Upper lobe of right lung (tissue), 1 donor: ENCODE measurements around the gene DNAH14. TPM values are rescaled to one million over a fixed set of nuclear protein-coding genes. Genes with fewer than 3 reads are reported as not detected.

ENCODE experiments used
- ATAC-seq: fragments of 200-7000 bp; cut with Tn5 transposase; one replicate; pipeline ENCODE4 v1.9.1; 2020; ENCODE audit warnings: mild to moderate bottlenecking, moderate library complexity
- DNase-seq: peaks from one replicate; pipeline ENCODE4 v3.0.0-alpha.2; 2020
- H3K27ac ChIP-seq: fragments of 200-600 bp; one replicate; pipeline ENCODE4 v1.8.0; 2022
- H3K27me3 ChIP-seq: fragments of 200-600 bp; one replicate; pipeline ENCODE4 v1.8.0; 2022; ENCODE audit warnings: mild to moderate bottlenecking
- H3K36me3 ChIP-seq: fragments of 200-600 bp; one replicate; pipeline ENCODE4 v1.8.0; 2022
- H3K4me1 ChIP-seq: fragments of 200-600 bp; one replicate; pipeline ENCODE4 v1.8.0; 2022
- H3K4me3 ChIP-seq: fragments of 200-600 bp; one replicate; pipeline ENCODE4 v1.8.0; 2022; ENCODE audit warnings: mild to moderate bottlenecking
- H3K9me3 ChIP-seq: fragments of 200-600 bp; one replicate; pipeline ENCODE4 v1.8.0; 2022
- intact Hi-C: fragments of 100-400 bp; cut with DNase I; formaldehyde crosslinking; loops from one replicate; pipeline ENCODE4 v1.11.0; 2022
- total RNA-seq: library from RNA; stranded (reverse); fragmentation: NEBNext Ultra II Directional; extraction: Animal tissue kit (Norgen Biotek cat#: 25700); gene quantifications from one replicate; pipeline ENCODE4 v1.2.1, GENCODE V29; 2021
- TF ChIP-seq, protein P1 (sequence below): fragments of 200-600 bp; IDR thresholded peaks from one replicate; pipeline ENCODE4 v1.8.0; 2022; ENCODE audit warnings: antibody characterized with exemption
- donor health status: DM: no; HTN: yes; CAD: no; lungs with severe emphysema.

DNAH14 gene
- total RNA-seq, 1 donor from 2014 or later: 14.9 TPM

DNA sequence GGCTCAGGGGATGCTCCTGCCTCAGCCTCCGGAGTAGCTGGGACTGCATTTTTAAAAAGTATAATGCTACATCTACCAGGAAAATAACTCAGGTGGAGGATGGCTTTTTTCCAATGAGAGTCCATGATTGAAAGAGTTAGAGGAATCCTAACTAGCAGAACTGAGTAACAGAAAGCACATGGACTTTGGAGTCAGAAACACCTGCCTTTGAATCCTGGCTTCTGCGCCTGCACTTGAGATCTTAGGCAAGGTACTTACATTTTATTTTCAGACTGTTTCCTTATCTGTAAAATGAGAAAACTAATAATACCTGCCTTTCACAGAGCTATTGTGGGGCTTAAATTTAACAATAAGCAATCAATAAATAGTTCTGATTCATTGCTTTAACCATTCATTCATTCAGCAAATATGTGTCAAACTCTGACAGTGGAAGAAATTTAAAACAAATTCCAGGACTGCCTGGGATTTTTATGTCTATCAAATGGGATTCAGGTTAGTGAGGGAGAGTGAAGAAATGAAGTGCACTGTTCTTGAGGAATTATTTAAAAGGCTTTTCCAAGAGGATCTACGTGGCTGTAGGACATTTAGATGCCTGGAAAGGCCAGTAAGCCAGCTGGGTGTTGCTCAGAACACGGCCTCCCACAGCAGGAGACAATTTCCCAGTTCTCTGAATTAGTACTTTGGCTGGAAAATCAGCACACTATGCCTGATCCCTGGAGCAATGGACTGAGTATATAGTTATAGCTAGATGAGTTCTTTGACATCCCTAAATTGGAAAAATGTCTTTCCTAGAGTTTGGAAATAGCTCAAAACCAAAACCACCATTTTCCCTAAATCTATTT, 511.1 kb downstream of the DNAH14 start:
- no peaks in the 10 kb centered on the region for H3K36me3 ChIP-seq
- peaks cover 18% of the 10 kb centered on the region for H3K4me1 ChIP-seq
- H3K27me3 ChIP-seq: no peaks in the 10 kb centered on the region
- TF ChIP-seq, protein P1, sequence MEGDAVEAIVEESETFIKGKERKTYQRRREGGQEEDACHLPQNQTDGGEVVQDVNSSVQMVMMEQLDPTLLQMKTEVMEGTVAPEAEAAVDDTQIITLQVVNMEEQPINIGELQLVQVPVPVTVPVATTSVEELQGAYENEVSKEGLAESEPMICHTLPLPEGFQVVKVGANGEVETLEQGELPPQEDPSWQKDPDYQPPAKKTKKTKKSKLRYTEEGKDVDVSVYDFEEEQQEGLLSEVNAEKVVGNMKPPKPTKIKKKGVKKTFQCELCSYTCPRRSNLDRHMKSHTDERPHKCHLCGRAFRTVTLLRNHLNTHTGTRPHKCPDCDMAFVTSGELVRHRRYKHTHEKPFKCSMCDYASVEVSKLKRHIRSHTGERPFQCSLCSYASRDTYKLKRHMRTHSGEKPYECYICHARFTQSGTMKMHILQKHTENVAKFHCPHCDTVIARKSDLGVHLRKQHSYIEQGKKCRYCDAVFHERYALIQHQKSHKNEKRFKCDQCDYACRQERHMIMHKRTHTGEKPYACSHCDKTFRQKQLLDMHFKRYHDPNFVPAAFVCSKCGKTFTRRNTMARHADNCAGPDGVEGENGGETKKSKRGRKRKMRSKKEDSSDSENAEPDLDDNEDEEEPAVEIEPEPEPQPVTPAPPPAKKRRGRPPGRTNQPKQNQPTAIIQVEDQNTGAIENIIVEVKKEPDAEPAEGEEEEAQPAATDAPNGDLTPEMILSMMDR: no peak
- H3K27ac ChIP-seq: peak overlapping the region; percentile 36
- no peak for DNase-seq
- H3K4me3 ChIP-seq: no peak overlapping the region
- no peak for ATAC-seq
- intact Hi-C loops: no loop called here
- no peaks in the 10 kb centered on the region for H3K9me3 ChIP-seq

- no peak overlapping the region for H3K4me3 ChIP-seq
- peak overlapping the region; percentile 36 for H3K27ac ChIP-seq
- DNase-seq: no peak
- H3K36me3 ChIP-seq: no peaks in the 10 kb centered on the region
- intact Hi-C loops: no loop called here
- TF ChIP-seq, protein P1: peak; percentile 28
- peaks cover 27% of the 10 kb centered on the region for H3K4me1 ChIP-seq
- no peaks in the 10 kb centered on the region for H3K9me3 ChIP-seq
- no peaks in the 10 kb centered on the region for H3K27me3 ChIP-seq
- no peak for ATAC-seq
Measured at GRCh38 chr1:225441314-225442122, 512.0 kb downstream of the DNAH14 start.

GRCh38 chr1:225442123-225442505, 512.6 kb downstream of the DNAH14 start:
- Histone ChIP-seq H3K4me1 (peaks cover 33% of the 10 kb centered on the region), H3K27me3 (no peaks in the 10 kb centered on the region), H3K9me3 (no peaks in the 10 kb centered on the region), H3K36me3 (no peaks in the 10 kb centered on the region), H3K4me3 (no peak overlapping the region), H3K27ac (no peak overlapping the region)
- TF ChIP-seq, protein P1: no peak
- DNase-seq: no peak
- no peak for ATAC-seq
- intact Hi-C loops: no loop called here

DNA sequence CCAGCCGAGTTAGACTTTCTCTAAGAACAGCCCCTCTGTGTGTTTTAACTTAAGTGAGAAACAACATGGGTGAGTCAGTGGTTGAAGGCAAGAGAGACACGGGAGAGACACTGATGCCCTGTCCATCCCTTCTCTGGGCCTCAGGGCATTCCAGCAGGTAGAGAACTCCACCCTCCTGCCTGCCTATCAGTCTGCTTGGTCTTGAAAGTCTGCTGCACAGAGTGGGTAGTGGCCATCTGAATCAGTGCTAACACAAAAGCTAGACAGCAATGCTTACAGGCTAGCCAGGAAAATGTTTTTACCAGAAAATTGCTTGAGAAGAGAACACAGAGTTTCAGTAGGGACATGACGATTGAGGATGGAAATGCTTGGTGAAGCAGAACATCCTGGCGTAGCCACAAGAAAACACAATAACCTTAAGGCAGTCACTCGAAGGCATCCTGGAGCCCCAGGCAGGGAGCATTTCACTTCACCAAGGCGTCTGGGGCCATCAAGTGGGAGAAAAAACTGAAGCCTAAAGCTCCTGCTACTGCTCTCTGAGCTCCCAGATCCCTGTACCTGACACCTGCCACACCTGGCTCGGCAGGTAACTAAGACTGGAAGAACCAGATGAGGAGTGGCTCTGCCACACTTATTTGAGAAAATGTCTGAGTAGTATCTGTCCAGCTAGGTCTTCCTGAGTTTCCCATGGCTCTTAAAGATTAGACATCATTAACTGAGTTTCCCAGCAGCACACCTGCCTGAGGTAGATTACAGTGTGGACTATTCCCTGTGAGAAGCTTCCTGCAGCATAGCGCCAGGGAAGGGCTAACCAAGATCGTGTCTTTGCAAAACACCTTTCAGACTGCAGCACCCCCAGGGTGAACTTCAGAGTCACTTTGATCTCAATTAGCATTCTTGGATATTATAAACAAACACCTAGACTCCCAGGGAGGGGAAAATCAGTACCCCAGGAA, 516.4 kb downstream of the DNAH14 start:
- DNase-seq: peak; percentile 34
- no peak for ATAC-seq
- intact Hi-C loops: no loop called here
- H3K27me3 ChIP-seq: no peaks in the 10 kb centered on the region
- TF ChIP-seq, protein P1: no peak
- H3K4me1 ChIP-seq: peaks cover 45% of the 10 kb centered on the region
- H3K4me3 ChIP-seq: no peak overlapping the region
- H3K36me3 ChIP-seq: no peaks in the 10 kb centered on the region
- no peaks in the 10 kb centered on the region for H3K9me3 ChIP-seq
- peak overlapping the region; percentile 75 for H3K27ac ChIP-seq

DNA sequence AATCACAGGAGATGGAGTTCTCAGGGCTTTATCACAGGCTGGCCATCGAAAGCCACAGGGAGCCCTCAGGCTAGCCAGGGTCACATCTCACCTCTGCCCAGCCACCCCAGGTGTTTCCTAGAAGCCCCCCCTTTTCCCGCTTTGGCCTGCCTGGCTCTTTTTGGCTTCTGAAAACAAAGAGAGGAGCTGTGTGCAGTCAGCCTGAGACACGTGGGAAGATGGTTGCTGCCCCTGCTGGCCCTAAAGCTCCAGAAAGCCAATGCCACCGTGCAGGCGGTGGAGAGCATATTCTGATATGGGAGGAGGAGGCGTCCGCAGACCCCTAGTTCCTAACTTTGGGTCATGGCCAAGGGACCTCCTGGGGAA, 517.1 kb downstream of the DNAH14 start:
- Histone ChIP-seq H3K27ac (peak overlapping the region; percentile 70), H3K9me3 (no peaks in the 10 kb centered on the region), H3K4me3 (no peak overlapping the region), H3K36me3 (no peaks in the 10 kb centered on the region), H3K4me1 (peaks cover 45% of the 10 kb centered on the region), H3K27me3 (no peaks in the 10 kb centered on the region)
- DNase-seq: peak; percentile 37
- no peak for ATAC-seq
- intact Hi-C loops: no loop called here
- TF ChIP-seq, protein P1: no peak
